Heart right ventricle (tissue), 16 donors: ENCODE results near the gene SIK2. TPM values are rescaled to one million over a fixed set of nuclear protein-coding genes. Genes with fewer than 3 reads are reported as not detected.
"Not testable (repeated sequence)": the region's sequence is repeated elsewhere in the genome, so short reads cannot be mapped to it uniquely, and the experiment has no call there.

Source experiments
- ATAC-seq, 8 donors: fragments of 200-7000 bp; cut with Tn5 transposase; one replicate each; pipeline ENCODE4 v1.9.1; 2020; ENCODE audit warnings: mild to moderate bottlenecking in 8 of 8, moderate library complexity in 8 of 8, moderate number of reproducible peaks in 1 of 8
- DNase-seq, 2 donors: peaks; one replicate each; pipeline ENCODE4 v3.0.0-alpha.2; 2020
- H3K27ac ChIP-seq, 10 donors: fragments of 200-600 bp; sonication (generic) in 2 of 10; one replicate each; pipeline versions ENCODE4 v1.5.0 to v1.8.0; 2020 to 2022; ENCODE audit warnings: mild to moderate bottlenecking in 3 of 10
- H3K27me3 ChIP-seq, 7 donors: fragments of 200-600 bp; one replicate each; pipeline ENCODE4 v1.8.0; 2021 to 2022; ENCODE audit warnings: mild to moderate bottlenecking in 2 of 7
- H3K36me3 ChIP-seq, 9 donors: fragments of 200-600 bp; sonication (generic) in 1 of 9; one replicate each; pipeline versions ENCODE4 v1.5.0 to v1.8.0; 2020 to 2022; ENCODE audit warnings: mild to moderate bottlenecking in 2 of 9
- H3K4me1 ChIP-seq, 9 donors: fragments of 200-600 bp; sonication (generic) in 1 of 9; one replicate each; pipeline versions ENCODE4 v1.5.0 to v1.8.0; 2020 to 2022; ENCODE audit warnings: mild to moderate bottlenecking in 4 of 9
- H3K4me3 ChIP-seq, 10 donors: fragments of 200-600 bp; sonication (generic) in 2 of 10; one replicate each; pipeline versions ENCODE4 v1.5.0 to v1.8.0; 2020 to 2022; ENCODE audit warnings: mild to moderate bottlenecking in 7 of 10, moderate library complexity in 2 of 10
- H3K9me3 ChIP-seq, 11 donors: fragments of 200-600 bp in 10 of 11; sonication (generic) in 2 of 11; one replicate each; pipeline versions ENCODE4 v1.5.0 to v1.8.0; 2013 to 2022; ENCODE audit warnings: mild to moderate bottlenecking in 2 of 11, control low read depth in 1 of 11, moderate library complexity in 1 of 11
- CTCF ChIP-seq, 9 donors: fragments of 200-600 bp; sonication (generic) in 2 of 9; IDR thresholded peaks; one replicate each; pipeline versions ENCODE4 v1.5.0 to v1.8.0; 2021 to 2022; ENCODE audit warnings: antibody characterized with exemption in 9 of 9, mild to moderate bottlenecking in 5 of 9, moderate library complexity in 1 of 9
- WGBS, 2 donors: extraction: QIAGEN DNeasy Blood & Tissue Kit; methylation state at CpG; one replicate each; pipeline ENCODE4 v1.1.7; 2013; ENCODE audit warnings: inconsistent platforms in 1 of 2; 5-methylcytosine and 5-hydroxymethylcytosine counted together
- intact Hi-C, 10 donors: fragments of 100-400 bp; cut with DNase I; formaldehyde crosslinking; loops; one replicate each; pipeline versions ENCODE4 v1.11.1 to v1.14.2; 2022
- polyA plus RNA-seq, 2 donors: library from polyadenylated mRNA; stranded (reverse); fragments of 200-250 nt; gene quantifications; one replicate each; pipeline ENCODE4 v1.2.3, GENCODE V29; 2013
- total RNA-seq, 10 donors: library from RNA; stranded (reverse); fragmentation: NEBNext Ultra II Directional in 3 of 10; extraction: Animal tissue kit (Norgen Biotek cat#: 25700) in 3 of 10; gene quantifications; one replicate each; pipeline versions ENCODE4 v1.2.1 to v1.2.4, GENCODE V29; 2021 to 2023
- donor health status: Arrhythmogenic right ventricular cardiomyopathy.
- donor health status: ischemic (EF 13 %, LVEDD 7.1; RV severe dilation, severe dysfunction).
- donor health status: healthy with polysubstance abuse.
- donor health status: DM: no; HTN: yes; CAD: no.
- donor health status: DM: no; HTN: no; CAD: no.
- donor health status: ischemic (EF 25% LVEDD 6.9; RV normal size, moderate dysfunction).
- donor health status: ischemic (EF 25% LVEDD 5.7; RV mildly dilated, moderate dysfunction).
- donor health status: healthy.
- donor health status: DM: yes; HTN: yes; CAD: no.
- donor health status: Ischemic cardiomyopathy.
- donor health status: ischemic (EF 35%, LVEDD 5.7; RV mildly dilated, moderate dysfunction).
- donor health status: nonischemic (EF 11% LVEDD 7.7; RV severe dilation, severe dysfunction).
- donor health status: DM: yes; HTN: yes; CAD: no.
- donor health status: PGD.
- donor health status: ischemic (EF 29% LVEDD 5.4; RV normal size, mild dysfunction).
- donor health status: nonischemic (EF 23%, LVEDD 6.1; RV moderate dilation, normal function).

Gene SIK2
- total and polyA plus RNA-seq, 12 donors, result 4.1 to 41.6 (median 28.8) TPM

- peak within 1 kb of the TSS; percentile 68 to 97 (median 84) for H3K4me3 ChIP-seq
- no peaks in the 10 kb centered on the region for H3K9me3 ChIP-seq
- intact Hi-C loops, result loop anchor here in 3 of 10 donors (2.0 to 5.0 kb wide), 2 partner anchors 34 to 163 kb away; partner anchors contain the start of gene SIK2 (in 1 of the 3)
- 0 to 1% methylated on average over 59 to 61 of the region's 61 CpGs for whole genome bisulfite sequencing, 2 donors
- peak; percentile 76 for DNase-seq
- peaks cover 2 to 42% (median 28%) of the 10 kb centered on the region in 9 donors for H3K4me1 ChIP-seq
- ATAC-seq, result peak; percentile 97 to 99 (median 98)
- H3K27me3 ChIP-seq, result no peaks in the 10 kb centered on the region
- no peak for TF ChIP-seq CTCF (IDR thresholded peaks at IDR 0.05)
- H3K36me3 ChIP-seq, result peaks cover 0 to 38% (median 13%) of the 10 kb centered on the region in 9 donors
- H3K27ac ChIP-seq, result peak within 1 kb of the TSS; percentile 57 to 92 (median 86)
Observed at GRCh38 chr11:111765984-111766833, 164.0 kb downstream of the SIK2 start, which contains the start of gene PPP2R1B. TSS of gene PPP2R1B (minus strand) at chr11:111766389. CDS start at chr11:111766361, 28 bp downstream.

GRCh38 chr11:111766834-111767142 lies 164.5 kb downstream of the SIK2 start:
- Histone ChIP-seq H3K4me3 (peak overlapping the region; percentile 68 to 97 (median 84)), H3K9me3 (no peaks in the 10 kb centered on the region), H3K4me1 (peaks cover 2 to 39% (median 28%) of the 10 kb centered on the region in 9 donors), H3K36me3 (peaks cover 0 to 32% (median 10%) of the 10 kb centered on the region in 9 donors), H3K27me3 (no peaks in the 10 kb centered on the region), H3K27ac (peak overlapping the region; percentile 57 to 92 (median 86))
- no peak for DNase-seq
- TF ChIP-seq CTCF (IDR thresholded peaks at IDR 0.05), result no peak
- intact Hi-C loops, result loop anchor here in 3 of 10 donors (2.0 to 5.0 kb wide), 2 partner anchors 34 to 164 kb away; partner anchors contain the start of gene SIK2 (in 1 of the 3)
- ATAC-seq, result peak; percentile 21 to 58 (median 38)
- WGBS, 2 donors, result 1 to 2% methylated on average over 7 of the region's 7 CpGs

GRCh38 chr11:111770581-111771134 lies 168.4 kb downstream of the SIK2 start:
- 91 to 97% methylated on average over 4 of the region's 4 CpGs for WGBS, 2 donors
- no peak for TF ChIP-seq CTCF (IDR thresholded peaks at IDR 0.05)
- H3K4me1 ChIP-seq, result peaks cover 2 to 20% (median 13%) of the 10 kb centered on the region in 9 donors
- H3K9me3 ChIP-seq, result no peaks in the 10 kb centered on the region
- no peaks in the 10 kb centered on the region for H3K36me3 ChIP-seq
- no peaks in the 10 kb centered on the region for H3K27me3 ChIP-seq
- no peak for DNase-seq
- no peak for ATAC-seq
- H3K4me3 ChIP-seq, result no peak overlapping the region
- intact Hi-C loops, result loop anchor here in 2 of 10 donors (10.0 kb wide), 2 partner anchors 56 to 206 kb away; no protein-coding TSS in a partner anchor
- no peak overlapping the region for H3K27ac ChIP-seq

- H3K4me1 ChIP-seq, result peaks cover 2 to 23% (median 13%) of the 10 kb centered on the region in 9 donors
- H3K36me3 ChIP-seq, H3K27ac ChIP-seq, ATAC-seq, H3K27me3 ChIP-seq, H3K9me3 ChIP-seq, H3K4me3 ChIP-seq, DNase-seq: not testable (repeated sequence)
- intact Hi-C loops, result loop anchor here in 2 of 10 donors (10.0 kb wide), 2 partner anchors 56 to 206 kb away; no protein-coding TSS in a partner anchor
- WGBS, 2 donors, result 94 to 96% methylated on average over 5 of the region's 5 CpGs
Observed at GRCh38 chr11:111771205-111771604, 169.0 kb downstream of the SIK2 start.
